Breast epithelium (tissue), 3 donors: ENCODE measurements around the gene RFX8.

Experiments used
- CTCF ChIP-seq, 3 donors: fragments of 450-650 bp; IDR thresholded peaks; one replicate each; pipeline ENCODE4 v1.5.1; 2016 to 2017; ENCODE audit warnings: antibody characterized with exemption in 3 of 3, mild to moderate bottlenecking in 3 of 3, moderate library complexity in 3 of 3
- POLR2A ChIP-seq: fragments of 450-650 bp; IDR thresholded peaks from one replicate; pipeline ENCODE4 v1.6.1; 2016; ENCODE audit warnings: antibody characterized with exemption, mild to moderate bottlenecking, moderate library complexity
- POLR2AphosphoS5 ChIP-seq, 3 donors: sonication (generic); formaldehyde crosslinking; IDR thresholded peaks; one replicate each; pipeline ENCODE4 v1.6.1; 2017; ENCODE audit warnings: antibody characterized with exemption in 3 of 3

GRCh38 chr2:101473591-101473910, 1.4 kb downstream of the RFX8 start:
- no peak for TF ChIP-seq CTCF (IDR thresholded peaks at IDR 0.05)
- TF ChIP-seq POLR2AphosphoS5 (IDR thresholded peaks at IDR 0.05), result no peak
- TF ChIP-seq POLR2A, result no peak
